ENCODE results near the gene VPS33B. TPM values are rescaled to one million over a fixed set of nuclear protein-coding genes. Genes with fewer than 3 reads are reported as not detected.

Gene VPS33B
- total RNA-seq, 1 donor from 2014 or later, result 9.7 TPM

- peaks cover 29% of the 10 kb centered on the region for H3K27me3 Mint-ChIP-seq (ENCODE audit: low read depth, unreplicated experiment)
- no peaks in the 10 kb centered on the region for H3K36me3 ChIP-seq (ENCODE audit: insufficient read depth, low read length)
- peaks cover 4% of the 10 kb centered on the region for H3K9me3 Mint-ChIP-seq (ENCODE audit: unreplicated experiment)
- H3K36me3 Mint-ChIP-seq (ENCODE audit: low read depth, unreplicated experiment), result no peaks in the 10 kb centered on the region
- H3K27me3 ChIP-seq (ENCODE audit: insufficient read depth, low read length), result peaks cover 4% of the 10 kb centered on the region
- no peak overlapping the region for H3K27ac Mint-ChIP-seq (ENCODE audit: unreplicated experiment)
- H3K9me3 ChIP-seq (ENCODE audit: insufficient read depth, low read depth, low read length), result no peaks in the 10 kb centered on the region
- TF ChIP-seq EZH2 (IDR thresholded peaks at IDR 0.05; ENCODE audit: insufficient read depth, low read length), result no peak
- no peak for TF ChIP-seq CTCF (IDR thresholded peaks at IDR 0.05; ENCODE audit: insufficient read depth, low read depth, low read length)
- no peak overlapping the region for H3K4me3 ChIP-seq (ENCODE audit: insufficient read depth, low read depth, low read length)
- no peak overlapping the region for H3K27ac ChIP-seq (ENCODE audit: low read depth, low read length)
- H3K4me1 Mint-ChIP-seq (ENCODE audit: low read depth, unreplicated experiment), result peaks cover 2% of the 10 kb centered on the region
- H3K4me2 ChIP-seq (ENCODE audit: low read length), result no peak overlapping the region
- H3K9ac ChIP-seq (ENCODE audit: low read length), result no peak overlapping the region
- no peaks in the 10 kb centered on the region for H3K4me1 ChIP-seq (ENCODE audit: insufficient read depth, low read length)
- FAIRE-seq (no peak), DNase-seq (ENCODE audit: low read depth) (no peak)
- H4K20me1 ChIP-seq (ENCODE audit: insufficient read depth, low read length), result no peaks in the 10 kb centered on the region
- H3K4me3 Mint-ChIP-seq (ENCODE audit: unreplicated experiment), result no peak overlapping the region
- H3K79me2 ChIP-seq (ENCODE audit: insufficient read depth, low read length), result no peaks in the 10 kb centered on the region
- H2AFZ ChIP-seq (ENCODE audit: low read depth, low read length), result no peak overlapping the region
These were observed 22.7 kb upstream of the VPS33B start for GRCh38 chr15:91045065-91045464.

GRCh38 chr15:91043202-91043874, 20.9 kb upstream of the VPS33B start:
- Histone ChIP-seq H3K9me3 (ENCODE audit: insufficient read depth, low read depth, low read length) (no peaks in the 10 kb centered on the region), H3K4me1 (ENCODE audit: insufficient read depth, low read length) (no peaks in the 10 kb centered on the region), H3K79me2 (ENCODE audit: insufficient read depth, low read length) (no peaks in the 10 kb centered on the region), H3K27ac (ENCODE audit: low read depth, low read length) (no peak overlapping the region), H3K4me2 (ENCODE audit: low read length) (no peak overlapping the region), H3K4me3 (ENCODE audit: insufficient read depth, low read depth, low read length) (no peak overlapping the region), H3K36me3 (ENCODE audit: insufficient read depth, low read length) (no peaks in the 10 kb centered on the region), H2AFZ (ENCODE audit: low read depth, low read length) (no peak overlapping the region), H3K9ac (ENCODE audit: low read length) (no peak overlapping the region), H4K20me1 (ENCODE audit: insufficient read depth, low read length) (no peaks in the 10 kb centered on the region), H3K27me3 (ENCODE audit: insufficient read depth, low read length) (no peaks in the 10 kb centered on the region)
- peaks cover 33% of the 10 kb centered on the region for H3K27me3 Mint-ChIP-seq (ENCODE audit: low read depth, unreplicated experiment)
- TF ChIP-seq EZH2 (IDR thresholded peaks at IDR 0.05; ENCODE audit: insufficient read depth, low read length) (no peak), CTCF (IDR thresholded peaks at IDR 0.05; ENCODE audit: insufficient read depth, low read depth, low read length) (no peak)
- no peak overlapping the region for H3K27ac Mint-ChIP-seq (ENCODE audit: unreplicated experiment)
- DNase-seq (ENCODE audit: low read depth) (no peak), FAIRE-seq (no peak)
- peaks cover 4% of the 10 kb centered on the region for H3K9me3 Mint-ChIP-seq (ENCODE audit: unreplicated experiment)
- peaks cover 2% of the 10 kb centered on the region for H3K4me1 Mint-ChIP-seq (ENCODE audit: low read depth, unreplicated experiment)
- H3K36me3 Mint-ChIP-seq (ENCODE audit: low read depth, unreplicated experiment), result no peaks in the 10 kb centered on the region
- H3K4me3 Mint-ChIP-seq (ENCODE audit: unreplicated experiment), result no peak overlapping the region

GRCh38 chr15:91040856-91041255, 18.5 kb upstream of the VPS33B start:
- no peak for FAIRE-seq
- Mint-ChIP-seq H3K27ac (ENCODE audit: unreplicated experiment) (no peak overlapping the region), H3K4me3 (ENCODE audit: unreplicated experiment) (no peak overlapping the region), H3K36me3 (ENCODE audit: low read depth, unreplicated experiment) (no peaks in the 10 kb centered on the region), H3K27me3 (ENCODE audit: low read depth, unreplicated experiment) (peaks cover 40% of the 10 kb centered on the region), H3K4me1 (ENCODE audit: low read depth, unreplicated experiment) (no peaks in the 10 kb centered on the region), H3K9me3 (ENCODE audit: unreplicated experiment) (peaks cover 4% of the 10 kb centered on the region)
- peak; percentile 29 for DNase-seq (ENCODE audit: low read depth)
- TF ChIP-seq CTCF (IDR thresholded peaks at IDR 0.05; ENCODE audit: insufficient read depth, low read depth, low read length), result no peak
- no peak for TF ChIP-seq EZH2 (IDR thresholded peaks at IDR 0.05; ENCODE audit: insufficient read depth, low read length)
- Histone ChIP-seq H3K4me3 (ENCODE audit: insufficient read depth, low read depth, low read length) (no peak overlapping the region), H2AFZ (ENCODE audit: low read depth, low read length) (no peak overlapping the region), H3K4me1 (ENCODE audit: insufficient read depth, low read length) (no peaks in the 10 kb centered on the region), H4K20me1 (ENCODE audit: insufficient read depth, low read length) (no peaks in the 10 kb centered on the region), H3K79me2 (ENCODE audit: insufficient read depth, low read length) (no peaks in the 10 kb centered on the region), H3K4me2 (ENCODE audit: low read length) (no peak overlapping the region), H3K9ac (ENCODE audit: low read length) (no peak overlapping the region), H3K27me3 (ENCODE audit: insufficient read depth, low read length) (peaks cover 2% of the 10 kb centered on the region), H3K27ac (ENCODE audit: low read depth, low read length) (no peak overlapping the region), H3K36me3 (ENCODE audit: insufficient read depth, low read length) (no peaks in the 10 kb centered on the region), H3K9me3 (ENCODE audit: insufficient read depth, low read depth, low read length) (no peaks in the 10 kb centered on the region)
